Astrocyte (in vitro differentiated cells and primary cell): ENCODE data around the gene CGB3. TPM values are rescaled to one million over a fixed set of nuclear protein-coding genes. Genes with fewer than 3 reads are reported as not detected.

ENCODE experiments used
- microRNA-seq: library from miRNA; unstranded; fragments of <30 nt; microRNA quantifications from one replicate; pipeline ENCODE4 v1.2.0, GENCODE V29; 2020
- total RNA-seq: library from RNA; stranded (reverse); gene quantifications from 2 replicates; pipeline ENCODE4 v1.2.1, GENCODE V29; 2021

CGB3 gene
- total RNA-seq, 1 donor from 2014 or later = 3.6 TPM

Small RNA genes within 50 kb of the gene (microRNA-seq; reads per million reads assigned to microRNA genes)
- gene MIR6798 = 1.4 reads per million

Other genes starting within 250 kb of the CGB3 start
- 38.1 and 41.5 TPM in 2 replicates for gene BCAT2, start 213.3 kb downstream of the CGB3 start, total RNA-seq
- gene HSD17B14, start 187.8 kb downstream of the CGB3 start, total RNA-seq = 8.2 and 9.7 TPM in 2 replicates
- gene PLEKHA4, start 155.7 kb downstream of the CGB3 start, total RNA-seq = 27.5 and 32.8 TPM in 2 replicates
- gene PPP1R15A, start 151.9 kb downstream of the CGB3 start, total RNA-seq = 39.5 and 53.2 TPM in 2 replicates
- not detected in 2 replicates for gene TULP2, start 125.6 kb downstream of the CGB3 start, total RNA-seq
- 164 and 189 TPM in 2 replicates for gene NUCB1, start 124.0 kb downstream of the CGB3 start, total RNA-seq
- 0.45 TPM in 1 of 2 replicates, not detected in the other for gene DHDH, start 90.6 kb downstream of the CGB3 start, total RNA-seq
- gene BAX, start 69.5 kb downstream of the CGB3 start, total RNA-seq = 169 and 174 TPM in 2 replicates
- 3,402 and 4,020 TPM in 2 replicates for gene FTL, start 59.0 kb downstream of the CGB3 start, total RNA-seq
- 86.0 and 86.8 TPM in 2 replicates for gene GYS1, start 31.0 kb downstream of the CGB3 start, total RNA-seq
- 105 and 106 TPM in 2 replicates for gene RUVBL2, start 30.4 kb downstream of the CGB3 start, total RNA-seq
- 0.48 TPM in 1 of 2 replicates, not detected in the other for gene LHB, start 7.2 kb downstream of the CGB3 start, total RNA-seq
- 0.52 and 2.9 TPM in 2 replicates for gene CGB2, start 7.6 kb upstream of the CGB3 start, total RNA-seq
- 2.3 TPM in 1 of 2 replicates, not detected in the other for gene CGB1, start 12.6 kb upstream of the CGB3 start, total RNA-seq
- 2.0 and 6.5 TPM in 2 replicates for gene CGB5, start 19.5 kb upstream of the CGB3 start, total RNA-seq
- gene CGB8, start 24.8 kb upstream of the CGB3 start, total RNA-seq = 9.4 and 15.8 TPM in 2 replicates
- gene CGB7, start 33.4 kb upstream of the CGB3 start, total RNA-seq = 7.1 and 8.8 TPM in 2 replicates
- 7.2 and 7.3 TPM in 2 replicates for gene NTF4, start 40.5 kb upstream of the CGB3 start, total RNA-seq
- gene KCNA7, start 48.4 kb upstream of the CGB3 start, total RNA-seq = 0.05 TPM in 1 of 2 replicates, not detected in the other
- 173 and 177 TPM in 2 replicates for gene SNRNP70, start 61.1 kb upstream of the CGB3 start, total RNA-seq
- 8.9 and 9.7 TPM in 2 replicates for gene LIN7B, start 90.0 kb upstream of the CGB3 start, total RNA-seq
- 0.73 and 1.4 TPM in 2 replicates for gene C19orf73, start 94.8 kb upstream of the CGB3 start, total RNA-seq
- gene PPFIA3, start 95.2 kb upstream of the CGB3 start, total RNA-seq = 9.2 and 11.7 TPM in 2 replicates
- gene HRC, start 131.1 kb upstream of the CGB3 start, total RNA-seq = not detected in 2 replicates
- gene TRPM4, start 133.5 kb upstream of the CGB3 start, total RNA-seq = 26.3 and 28.3 TPM in 2 replicates